Measurements from ENCODE around the gene LHFPL3.

LHFPL3 gene

DNA sequence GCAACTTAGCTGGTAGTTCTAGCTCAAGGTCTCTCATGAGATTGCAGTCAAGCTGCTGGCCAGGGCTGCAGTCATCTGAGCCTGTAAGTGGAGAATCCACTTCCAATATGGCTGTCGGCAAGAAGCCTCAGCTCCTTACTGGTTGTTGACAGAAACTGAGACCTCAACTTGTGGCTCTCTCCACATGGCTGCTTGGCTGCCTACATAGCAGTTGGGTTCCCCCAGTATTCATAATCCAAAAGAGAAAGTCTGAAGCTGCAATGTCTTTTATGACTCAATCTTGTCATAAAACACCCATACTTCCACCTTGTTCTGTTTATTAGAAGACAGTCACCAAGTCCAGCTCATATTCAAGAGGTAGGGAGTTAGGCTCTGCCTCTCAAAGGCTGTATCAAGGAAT lies 350.7 kb downstream of the LHFPL3 start:
- H4K12ac ChIP-seq (ENCODE audit: low read depth, low read length), result no peak overlapping the region
- H3K27ac ChIP-seq (ENCODE audit: low read depth, low read length), result no peak overlapping the region
- no peaks in the 10 kb centered on the region for H3K79me1 ChIP-seq (ENCODE audit: low read length)
- H4K91ac ChIP-seq (ENCODE audit: low read depth, low read length), result no peak overlapping the region
- H3K14ac ChIP-seq (ENCODE audit: low read length), result no peak overlapping the region
- H3K4me1 ChIP-seq (ENCODE audit: control insufficient read depth in 1 of 2, insufficient read depth in 2 of 2, low read length in 2 of 2), result no peaks in the 10 kb centered on the region
- WGBS (ENCODE audit: extremely low coverage, insufficient coverage, insufficient read length), result no CpG with 5 or more reads among the region's 1 CpG
- no peak overlapping the region for H2BK12ac ChIP-seq (ENCODE audit: low read length)
- H3K4ac ChIP-seq (ENCODE audit: low read depth, low read length), result no peak overlapping the region
- H3K9ac ChIP-seq (ENCODE audit: low read length), result no peak overlapping the region
- no peak overlapping the region for H3K23ac ChIP-seq (ENCODE audit: low read length)
- no peak overlapping the region for H2AFZ ChIP-seq (ENCODE audit: insufficient read depth, low read length, poor library complexity)
- no peak overlapping the region for H2BK120ac ChIP-seq (ENCODE audit: insufficient read depth, low read length, poor library complexity)
- H3K18ac ChIP-seq (ENCODE audit: low read length), result no peak overlapping the region
- H3K4me2 ChIP-seq (ENCODE audit: low read length), result no peak overlapping the region
- no peaks in the 10 kb centered on the region for H3K79me2 ChIP-seq (ENCODE audit: control insufficient read depth, insufficient read depth, low read length, poor library complexity)
- DNase-seq, result no peak
- no peak overlapping the region for H3K4me3 ChIP-seq (ENCODE audit: low read depth, low read length)
- H2AK5ac ChIP-seq (ENCODE audit: low read length), result no peak overlapping the region
- H3K27me3 ChIP-seq (ENCODE audit: insufficient read depth, low read length), result no peaks in the 10 kb centered on the region
- no peaks in the 10 kb centered on the region for H3K9me3 ChIP-seq (ENCODE audit: insufficient read depth, low read depth, low read length)
- H3K36me3 ChIP-seq (ENCODE audit: control insufficient read depth in 1 of 2, insufficient read depth in 2 of 2, low read length in 2 of 2), result no peaks in the 10 kb centered on the region
- H2BK5ac ChIP-seq (ENCODE audit: low read depth, low read length, poor library complexity), result no peak overlapping the region
- no peak overlapping the region for H4K8ac ChIP-seq (ENCODE audit: low read depth, low read length)

DNA sequence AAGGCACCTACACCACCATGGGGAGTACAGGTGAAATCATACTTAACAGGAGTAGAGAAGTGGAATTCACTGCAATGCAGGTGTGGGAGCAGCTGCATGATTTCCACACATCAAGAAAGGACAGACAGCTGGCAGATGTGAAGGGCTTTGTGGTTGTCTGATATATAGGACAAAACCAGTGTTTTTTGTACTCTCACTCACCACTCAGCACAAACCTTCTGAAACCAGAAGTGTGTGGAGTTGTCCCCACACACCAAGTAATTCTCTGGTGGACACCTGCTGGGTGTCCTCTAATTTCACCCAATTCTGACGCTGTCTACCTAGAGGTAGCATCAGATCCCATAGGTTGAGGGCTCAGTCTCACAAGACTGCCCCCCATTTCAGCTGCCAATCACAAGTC lies 357.9 kb downstream of the LHFPL3 start:
- no peak overlapping the region for H2BK12ac ChIP-seq (ENCODE audit: low read length)
- no peak overlapping the region for H3K4ac ChIP-seq (ENCODE audit: low read depth, low read length)
- no peak overlapping the region for H2AFZ ChIP-seq (ENCODE audit: insufficient read depth, low read length, poor library complexity)
- no peak overlapping the region for H3K27ac ChIP-seq (ENCODE audit: low read depth, low read length)
- no peak overlapping the region for H3K18ac ChIP-seq (ENCODE audit: low read length)
- no peak overlapping the region for H3K9ac ChIP-seq (ENCODE audit: low read length)
- no peaks in the 10 kb centered on the region for H3K79me2 ChIP-seq (ENCODE audit: control insufficient read depth, insufficient read depth, low read length, poor library complexity)
- H3K36me3 ChIP-seq (ENCODE audit: control insufficient read depth in 1 of 2, insufficient read depth in 2 of 2, low read length in 2 of 2), result no peaks in the 10 kb centered on the region
- no peak overlapping the region for H4K91ac ChIP-seq (ENCODE audit: low read depth, low read length)
- no peak overlapping the region for H2AK5ac ChIP-seq (ENCODE audit: low read length)
- no CpG with 5 or more reads among the region's 1 CpG for WGBS (ENCODE audit: extremely low coverage, insufficient coverage, insufficient read length)
- H2BK5ac ChIP-seq (ENCODE audit: low read depth, low read length, poor library complexity), result no peak overlapping the region
- H3K23ac ChIP-seq (ENCODE audit: low read length), result no peak overlapping the region
- no peaks in the 10 kb centered on the region for H3K79me1 ChIP-seq (ENCODE audit: low read length)
- DNase-seq, result no peak
- H3K9me3 ChIP-seq (ENCODE audit: insufficient read depth, low read depth, low read length), result no peaks in the 10 kb centered on the region
- H4K12ac ChIP-seq (ENCODE audit: low read depth, low read length), result no peak overlapping the region
- H3K4me1 ChIP-seq (ENCODE audit: control insufficient read depth in 1 of 2, insufficient read depth in 2 of 2, low read length in 2 of 2), result no peaks in the 10 kb centered on the region
- H3K4me3 ChIP-seq (ENCODE audit: low read depth, low read length), result no peak overlapping the region
- no peak overlapping the region for H3K4me2 ChIP-seq (ENCODE audit: low read length)
- H4K8ac ChIP-seq (ENCODE audit: low read depth, low read length), result no peak overlapping the region
- H3K14ac ChIP-seq (ENCODE audit: low read length), result no peak overlapping the region
- no peaks in the 10 kb centered on the region for H3K27me3 ChIP-seq (ENCODE audit: insufficient read depth, low read length)
- H2BK120ac ChIP-seq (ENCODE audit: insufficient read depth, low read length, poor library complexity), result no peak overlapping the region

DNA sequence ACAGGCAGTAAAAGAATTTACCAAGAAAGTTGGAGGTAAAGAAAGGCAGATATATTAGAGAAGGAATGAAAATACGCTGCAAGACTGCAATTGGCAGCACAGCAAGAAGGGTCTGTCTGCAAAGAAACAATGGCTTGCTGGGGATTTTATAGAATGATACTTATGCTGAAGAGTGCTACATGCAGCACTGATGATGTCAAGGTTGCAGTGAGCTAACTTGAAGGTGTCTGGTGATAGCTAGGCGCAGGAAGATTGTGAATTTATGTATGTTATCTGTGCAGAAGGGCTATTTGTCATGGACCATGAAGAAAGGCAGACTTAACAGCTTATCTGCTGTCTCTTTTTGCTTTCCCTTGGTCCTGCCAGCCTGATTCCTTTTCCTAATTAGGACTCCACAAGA lies 366.3 kb downstream of the LHFPL3 start:
- Histone ChIP-seq H2BK120ac (ENCODE audit: insufficient read depth, low read length, poor library complexity) (no peak overlapping the region), H3K9me3 (ENCODE audit: insufficient read depth, low read depth, low read length) (peaks cover 6% of the 10 kb centered on the region), H2BK12ac (ENCODE audit: low read length) (no peak overlapping the region), H3K4me1 (ENCODE audit: control insufficient read depth in 1 of 2, insufficient read depth in 2 of 2, low read length in 2 of 2) (no peaks in the 10 kb centered on the region), H3K9ac (ENCODE audit: low read length) (no peak overlapping the region), H3K18ac (ENCODE audit: low read length) (no peak overlapping the region), H3K36me3 (ENCODE audit: control insufficient read depth in 1 of 2, insufficient read depth in 2 of 2, low read length in 2 of 2) (no peaks in the 10 kb centered on the region), H4K91ac (ENCODE audit: low read depth, low read length) (no peak overlapping the region), H3K79me1 (ENCODE audit: low read length) (no peaks in the 10 kb centered on the region), H2AFZ (ENCODE audit: insufficient read depth, low read length, poor library complexity) (no peak overlapping the region), H3K4ac (ENCODE audit: low read depth, low read length) (no peak overlapping the region), H3K27me3 (ENCODE audit: insufficient read depth, low read length) (no peaks in the 10 kb centered on the region), H3K4me3 (ENCODE audit: low read depth, low read length) (no peak overlapping the region), H4K12ac (ENCODE audit: low read depth, low read length) (no peak overlapping the region), H2AK5ac (ENCODE audit: low read length) (no peak overlapping the region), H3K14ac (ENCODE audit: low read length) (no peak overlapping the region), H3K79me2 (ENCODE audit: control insufficient read depth, insufficient read depth, low read length, poor library complexity) (no peaks in the 10 kb centered on the region), H2BK5ac (ENCODE audit: low read depth, low read length, poor library complexity) (no peak overlapping the region), H4K8ac (ENCODE audit: low read depth, low read length) (no peak overlapping the region), H3K27ac (ENCODE audit: low read depth, low read length) (no peak overlapping the region), H3K23ac (ENCODE audit: low read length) (no peak overlapping the region), H3K4me2 (ENCODE audit: low read length) (no peak overlapping the region)
- WGBS (ENCODE audit: extremely low coverage, insufficient coverage, insufficient read length), result no CpG with 5 or more reads among the region's 2 CpGs
- no peak for DNase-seq

DNA sequence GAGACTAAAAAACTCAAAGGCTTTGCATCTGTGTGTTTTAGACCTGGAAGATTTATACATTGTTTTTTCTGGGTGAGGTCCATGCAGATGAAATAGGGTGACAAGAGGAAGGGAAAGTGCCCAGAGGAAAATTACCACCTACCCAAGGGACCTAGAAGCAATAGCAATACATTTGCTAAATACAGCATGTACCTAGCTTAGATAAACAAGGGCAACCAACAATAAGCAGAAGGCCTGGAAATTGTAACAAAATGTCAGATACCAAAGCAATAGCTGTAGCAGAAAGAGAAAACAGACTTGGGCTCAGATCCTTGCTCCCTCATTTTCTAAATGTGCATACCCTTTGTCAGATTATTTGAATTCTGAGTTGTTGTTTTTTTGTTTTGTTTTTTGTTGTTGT lies 367.2 kb downstream of the LHFPL3 start:
- no peak for DNase-seq
- Histone ChIP-seq H3K27ac (ENCODE audit: low read depth, low read length) (no peak overlapping the region), H3K79me1 (ENCODE audit: low read length) (no peaks in the 10 kb centered on the region), H3K18ac (ENCODE audit: low read length) (no peak overlapping the region), H2BK12ac (ENCODE audit: low read length) (no peak overlapping the region), H2AFZ (ENCODE audit: insufficient read depth, low read length, poor library complexity) (no peak overlapping the region), H3K27me3 (ENCODE audit: insufficient read depth, low read length) (no peaks in the 10 kb centered on the region), H3K9ac (ENCODE audit: low read length) (no peak overlapping the region), H3K4me1 (ENCODE audit: control insufficient read depth in 1 of 2, insufficient read depth in 2 of 2, low read length in 2 of 2) (no peaks in the 10 kb centered on the region), H3K14ac (ENCODE audit: low read length) (no peak overlapping the region), H4K91ac (ENCODE audit: low read depth, low read length) (no peak overlapping the region), H2BK120ac (ENCODE audit: insufficient read depth, low read length, poor library complexity) (no peak overlapping the region), H2BK5ac (ENCODE audit: low read depth, low read length, poor library complexity) (no peak overlapping the region), H3K23ac (ENCODE audit: low read length) (no peak overlapping the region), H3K79me2 (ENCODE audit: control insufficient read depth, insufficient read depth, low read length, poor library complexity) (no peaks in the 10 kb centered on the region), H3K9me3 (ENCODE audit: insufficient read depth, low read depth, low read length) (peaks cover 6% of the 10 kb centered on the region), H4K8ac (ENCODE audit: low read depth, low read length) (no peak overlapping the region), H2AK5ac (ENCODE audit: low read length) (no peak overlapping the region), H3K4ac (ENCODE audit: low read depth, low read length) (no peak overlapping the region), H4K12ac (ENCODE audit: low read depth, low read length) (no peak overlapping the region), H3K36me3 (ENCODE audit: control insufficient read depth in 1 of 2, insufficient read depth in 2 of 2, low read length in 2 of 2) (no peaks in the 10 kb centered on the region), H3K4me3 (ENCODE audit: low read depth, low read length) (no peak overlapping the region), H3K4me2 (ENCODE audit: low read length) (no peak overlapping the region)

DNA sequence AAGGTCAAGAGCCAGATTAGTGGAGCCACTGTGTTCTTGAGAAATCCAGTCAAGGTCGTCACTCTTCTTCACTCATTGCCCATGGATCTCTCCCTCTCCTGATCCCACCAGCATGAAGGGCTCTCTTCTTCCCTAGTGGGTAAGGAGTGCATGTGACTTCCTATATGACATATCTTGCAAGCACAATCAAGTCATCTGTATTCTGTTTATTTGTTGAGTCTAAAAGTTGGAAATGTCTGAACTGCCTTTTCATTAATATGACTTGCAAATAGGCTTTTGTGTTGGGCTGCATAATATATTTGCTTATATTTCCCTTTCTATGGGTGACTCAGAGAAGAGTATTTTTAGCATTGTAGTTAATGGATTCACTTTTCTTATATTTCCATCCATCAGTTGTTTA lies 371.9 kb downstream of the LHFPL3 start:
- Histone ChIP-seq H3K4ac (ENCODE audit: low read depth, low read length) (no peak overlapping the region), H4K12ac (ENCODE audit: low read depth, low read length) (no peak overlapping the region), H4K91ac (ENCODE audit: low read depth, low read length) (no peak overlapping the region), H2AFZ (ENCODE audit: insufficient read depth, low read length, poor library complexity) (no peak overlapping the region), H3K18ac (ENCODE audit: low read length) (no peak overlapping the region), H3K9me3 (ENCODE audit: insufficient read depth, low read depth, low read length) (no peaks in the 10 kb centered on the region), H3K79me2 (ENCODE audit: control insufficient read depth, insufficient read depth, low read length, poor library complexity) (no peaks in the 10 kb centered on the region), H2BK120ac (ENCODE audit: insufficient read depth, low read length, poor library complexity) (no peak overlapping the region), H3K36me3 (ENCODE audit: control insufficient read depth in 1 of 2, insufficient read depth in 2 of 2, low read length in 2 of 2) (no peaks in the 10 kb centered on the region), H3K23ac (ENCODE audit: low read length) (no peak overlapping the region), H3K27ac (ENCODE audit: low read depth, low read length) (no peak overlapping the region), H2BK12ac (ENCODE audit: low read length) (no peak overlapping the region), H2BK5ac (ENCODE audit: low read depth, low read length, poor library complexity) (no peak overlapping the region), H3K14ac (ENCODE audit: low read length) (no peak overlapping the region), H2AK5ac (ENCODE audit: low read length) (no peak overlapping the region), H3K4me1 (ENCODE audit: control insufficient read depth in 1 of 2, insufficient read depth in 2 of 2, low read length in 2 of 2) (no peaks in the 10 kb centered on the region), H3K4me2 (ENCODE audit: low read length) (no peak overlapping the region), H4K8ac (ENCODE audit: low read depth, low read length) (no peak overlapping the region), H3K9ac (ENCODE audit: low read length) (no peak overlapping the region), H3K79me1 (ENCODE audit: low read length) (no peaks in the 10 kb centered on the region), H3K27me3 (ENCODE audit: insufficient read depth, low read length) (no peaks in the 10 kb centered on the region), H3K4me3 (ENCODE audit: low read depth, low read length) (no peak overlapping the region)
- no peak for DNase-seq
- WGBS (ENCODE audit: extremely low coverage, insufficient coverage, insufficient read length), result no CpG with 5 or more reads among the region's 1 CpG

All from trophoblast cell (in vitro differentiated cells and primary cell).